Mesodermal cell (in vitro differentiated cells): ENCODE measurements around the gene KRT14.
"Not testable (repeated sequence)": the region's sequence is repeated elsewhere in the genome, so short reads cannot be mapped to it uniquely, and the experiment has no call there.

Experiments used
- H3K27ac ChIP-seq: 2 replicates; pipeline ENCODE4 v1.7.0; 2013; ENCODE audit warnings: mild to moderate bottlenecking, low read depth, low read length, moderate library complexity; ENCODE audit not compliant: severe bottlenecking
- H3K36me3 ChIP-seq: 2 replicates; pipeline ENCODE4 v1.7.1; 2013; ENCODE audit warnings: mild to moderate bottlenecking, low read length, moderate library complexity; ENCODE audit not compliant: control insufficient read depth, insufficient read depth
- H3K4me1 ChIP-seq: one replicate; pipeline ENCODE4 v1.7.1; 2013; ENCODE audit warnings: mild to moderate bottlenecking, low read length; ENCODE audit not compliant: insufficient read depth, control insufficient read depth, poor library complexity, severe bottlenecking
- H3K4me3 ChIP-seq: 2 replicates; pipeline ENCODE4 v1.7.0; 2013; ENCODE audit warnings: low read length, control low read depth, mild to moderate bottlenecking; ENCODE audit not compliant: insufficient read depth, poor library complexity, severe bottlenecking; ENCODE audit errors: extremely low read depth
- H3K9me3 ChIP-seq: 2 replicates; pipeline ENCODE4 v1.7.1; 2013; ENCODE audit warnings: mild to moderate bottlenecking, low read length, moderate library complexity; ENCODE audit not compliant: control insufficient read depth
- WGBS, 2 experiments: methylation state at CpG; one replicate each; pipeline ENCODE4 v1.1.5; 2013; ENCODE audit warnings: missing lambda C conversion rate in 2 of 2; ENCODE audit not compliant: insufficient coverage in 2 of 2; 5-methylcytosine and 5-hydroxymethylcytosine counted together

The KRT14 gene

DNA sequence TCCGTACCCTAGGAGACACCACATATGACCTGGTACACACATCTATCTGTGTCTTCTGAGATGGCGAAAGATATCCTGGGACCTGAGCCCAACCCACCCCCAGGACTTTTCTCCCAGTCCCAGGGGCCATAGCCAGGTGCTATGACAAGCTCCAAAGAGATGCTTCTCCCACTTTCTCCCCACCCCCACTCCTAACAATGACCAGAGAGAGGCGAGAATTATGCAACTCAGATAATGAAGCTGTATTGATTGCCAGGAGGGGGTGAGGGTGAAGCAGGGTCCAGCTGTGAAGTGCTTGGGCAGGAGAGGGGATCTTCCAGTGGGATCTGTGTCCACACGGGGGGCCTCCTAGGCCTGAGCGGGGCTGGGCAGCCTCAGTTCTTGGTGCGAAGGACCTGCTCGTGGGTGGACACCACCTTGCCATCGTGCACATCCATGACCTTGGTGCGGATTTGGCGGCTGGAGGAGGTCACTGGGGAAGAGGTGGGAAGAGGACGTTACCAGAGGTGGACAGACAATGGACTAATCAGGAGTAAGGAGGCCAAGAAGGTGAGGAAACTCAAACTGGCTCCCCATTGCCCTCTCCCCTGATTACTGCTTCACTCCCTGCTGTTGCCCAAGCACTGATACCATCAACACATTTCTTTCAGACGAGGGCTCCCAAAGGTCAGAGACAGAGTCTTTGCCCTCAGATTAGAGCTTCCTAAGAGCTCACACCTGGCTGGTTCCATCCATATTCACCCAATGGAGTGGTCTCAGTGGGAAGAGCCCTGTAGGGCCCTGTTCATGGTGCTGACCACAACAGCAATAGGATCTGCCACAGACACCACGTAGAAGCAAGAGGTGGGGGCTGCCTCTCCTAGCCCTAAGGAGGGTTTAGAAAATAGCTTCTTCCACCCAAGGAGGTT is 4.4 kb downstream of the KRT14 start:
- H3K36me3 ChIP-seq, H3K4me1 ChIP-seq, H3K9me3 ChIP-seq, H3K27ac ChIP-seq, H3K4me3 ChIP-seq: not testable (repeated sequence)
- WGBS, 2 experiments = 93 to 96% methylated on average over 4 to 9 of the region's 13 CpGs

DNA sequence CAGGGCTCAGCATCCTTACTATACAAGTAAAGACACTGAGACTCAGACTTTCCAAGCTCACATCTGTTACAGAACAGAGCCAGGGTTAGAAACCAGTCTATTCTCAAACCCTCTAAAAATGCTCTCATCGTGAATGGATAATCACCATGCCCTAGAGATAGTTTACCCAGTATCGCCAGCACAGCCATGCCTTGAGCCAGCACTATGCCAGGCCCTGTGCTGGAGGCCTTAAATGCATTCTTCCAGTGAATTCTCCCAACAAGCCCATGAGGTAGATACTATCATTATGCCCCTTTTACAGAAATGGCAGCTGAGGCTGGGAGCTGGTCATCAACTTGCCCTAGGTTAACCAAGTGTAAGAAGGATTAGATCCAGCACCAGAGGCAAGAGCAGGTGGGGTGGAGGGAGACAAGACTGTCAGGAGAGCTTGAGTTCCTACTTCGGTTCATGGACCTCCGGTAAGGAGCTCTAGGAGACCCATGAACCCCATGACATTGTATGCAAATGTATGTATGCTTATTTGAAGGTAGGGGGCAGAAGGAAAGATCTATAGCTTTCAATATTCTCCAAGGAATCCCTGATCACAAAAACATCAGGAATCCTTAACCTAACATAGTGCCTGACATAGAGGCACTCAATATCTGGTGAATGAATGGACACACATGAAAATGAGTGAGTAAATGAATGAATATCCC is 5.2 kb downstream of the KRT14 start:
- H3K27ac ChIP-seq = no peak overlapping the region
- peaks cover 2% of the 10 kb centered on the region for H3K4me1 ChIP-seq
- WGBS, 2 experiments = 92 to 100% methylated on average over 3 to 4 of the region's 4 CpGs
- H3K4me3 ChIP-seq = no peak overlapping the region
- H3K9me3 ChIP-seq = no peaks in the 10 kb centered on the region
- H3K36me3 ChIP-seq = no peaks in the 10 kb centered on the region

DNA sequence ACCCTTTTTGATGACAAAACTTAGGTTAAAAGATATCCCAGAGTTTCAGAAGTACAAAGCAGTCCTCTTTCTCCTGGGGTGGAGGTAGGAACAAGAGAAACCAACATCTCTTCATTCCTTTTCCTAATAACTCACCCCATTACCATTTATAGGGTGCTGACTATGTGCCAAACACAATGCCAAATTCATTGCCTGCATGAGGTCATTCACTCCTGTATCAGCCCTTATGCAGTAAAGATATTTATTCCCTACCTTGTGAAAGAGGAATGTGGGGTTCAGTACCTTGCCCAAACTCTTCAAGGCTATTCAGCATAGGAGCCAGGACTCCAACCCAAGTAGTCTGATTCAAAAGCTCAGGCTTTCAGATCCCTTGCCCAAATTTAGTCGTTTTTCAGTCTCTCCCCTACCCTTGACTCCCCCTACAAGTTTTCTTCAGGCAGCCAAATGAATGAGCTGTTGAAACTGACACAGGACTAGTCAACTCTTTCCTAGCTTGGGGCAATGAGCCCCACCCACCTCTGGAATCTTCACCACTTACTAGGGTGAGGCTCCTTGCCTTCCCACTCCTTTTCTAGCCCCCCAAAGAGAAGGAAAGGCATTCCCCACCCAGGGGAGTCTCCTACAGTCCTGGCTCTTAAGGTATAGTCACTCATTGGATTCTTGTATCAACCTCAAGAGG is 5.9 kb downstream of the KRT14 start:
- Histone ChIP-seq H3K36me3 (no peaks in the 10 kb centered on the region), H3K27ac (no peak overlapping the region), H3K4me1 (peaks cover 2% of the 10 kb centered on the region), H3K4me3 (no peak overlapping the region), H3K9me3 (no peaks in the 10 kb centered on the region)
- WGBS, 2 experiments = 45 to 57% methylated on average over 1 of the region's 1 CpG

DNA sequence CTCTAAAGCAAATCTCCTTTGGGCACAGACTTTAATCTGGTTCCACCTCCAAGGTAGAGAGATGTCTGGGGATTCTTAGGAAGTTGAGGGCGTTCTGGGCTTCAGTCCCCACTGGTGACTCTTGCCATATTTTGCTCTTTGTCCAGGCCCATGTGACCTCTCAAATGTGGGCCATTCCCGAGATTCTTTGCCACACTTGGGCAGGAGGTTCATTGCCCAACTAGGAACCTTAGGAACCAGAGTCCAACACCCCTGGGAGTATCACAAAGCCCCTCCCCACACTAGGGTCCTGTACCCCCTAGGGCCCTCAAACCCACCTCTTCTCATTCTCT is 6.5 kb downstream of the KRT14 start:
- Histone ChIP-seq H3K4me3 (no peak overlapping the region), H3K36me3 (no peaks in the 10 kb centered on the region), H3K4me1 (peaks cover 2% of the 10 kb centered on the region), H3K9me3 (no peaks in the 10 kb centered on the region), H3K27ac (no peak overlapping the region)
- WGBS, 2 experiments = 85 to 92% methylated on average over 2 of the region's 2 CpGs

DNA sequence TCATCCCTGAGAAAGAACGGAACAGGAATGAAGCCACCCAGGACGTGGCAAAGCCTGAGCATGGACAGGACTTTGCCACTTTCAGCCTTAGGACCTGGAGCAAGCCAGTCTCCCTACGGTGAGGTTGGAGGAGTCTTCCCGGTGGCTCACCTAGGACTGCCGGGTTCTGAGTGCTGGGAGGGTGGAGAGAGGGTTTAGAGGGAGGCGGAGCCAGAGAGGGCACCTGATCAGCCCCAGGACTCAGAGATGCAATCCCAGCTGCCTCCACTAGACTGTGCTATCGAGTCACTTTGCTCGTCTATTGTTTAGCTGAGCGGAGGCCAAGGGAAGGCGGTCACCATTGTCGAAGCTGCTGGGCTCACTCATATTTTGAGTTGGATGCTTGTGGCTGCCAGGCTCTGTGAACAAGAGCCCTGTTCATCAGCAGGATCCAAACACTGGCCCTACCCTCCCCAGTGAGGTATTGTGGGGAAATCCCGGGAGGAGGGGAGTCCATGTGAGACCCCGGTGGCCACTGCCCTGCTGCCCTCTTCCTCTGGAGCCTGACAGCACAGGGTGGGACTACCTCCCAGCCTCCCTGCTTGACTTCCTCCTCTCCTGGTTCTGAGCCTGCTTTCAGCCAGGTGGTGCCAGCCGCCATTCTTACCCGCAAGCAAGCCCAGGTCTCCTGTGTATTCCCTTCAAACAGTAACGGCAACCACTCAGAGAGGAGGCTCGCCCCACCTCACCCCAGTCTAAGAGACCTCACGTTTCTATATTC is 7.0 kb downstream of the KRT14 start:
- Histone ChIP-seq H3K36me3 (no peaks in the 10 kb centered on the region), H3K27ac (no peak overlapping the region), H3K4me3 (no peak overlapping the region), H3K4me1 (peaks cover 2% of the 10 kb centered on the region), H3K9me3 (no peaks in the 10 kb centered on the region)
- WGBS, 2 experiments = 46 to 51% methylated on average over 13 to 17 of the region's 18 CpGs

DNA sequence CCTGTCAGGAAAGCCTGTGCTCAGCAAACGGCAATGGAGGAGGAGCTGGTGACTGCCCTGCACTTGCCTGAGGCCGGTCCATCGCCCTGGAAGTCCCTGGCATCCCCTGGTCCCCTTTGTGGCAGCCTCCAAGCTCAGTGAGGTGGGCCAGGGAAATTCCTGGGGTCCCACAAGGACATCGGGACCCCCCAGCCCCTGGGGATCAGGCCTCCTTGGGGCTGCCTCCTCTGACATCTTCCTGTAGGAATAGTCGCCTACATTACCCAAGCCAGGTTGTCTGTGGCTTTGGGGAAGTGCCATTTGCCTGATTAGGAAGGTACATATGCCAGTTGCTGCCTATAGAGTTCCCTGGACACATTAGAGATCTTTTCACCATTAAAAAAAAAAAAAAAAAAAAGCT is 7.7 kb downstream of the KRT14 start:
- 78 to 90% methylated on average over 4 of the region's 5 CpGs for WGBS, 2 experiments
- H3K27ac ChIP-seq = no peak overlapping the region
- no peaks in the 10 kb centered on the region for H3K36me3 ChIP-seq
- H3K9me3 ChIP-seq = no peaks in the 10 kb centered on the region
- peaks cover 2% of the 10 kb centered on the region for H3K4me1 ChIP-seq
- H3K4me3 ChIP-seq = no peak overlapping the region

DNA sequence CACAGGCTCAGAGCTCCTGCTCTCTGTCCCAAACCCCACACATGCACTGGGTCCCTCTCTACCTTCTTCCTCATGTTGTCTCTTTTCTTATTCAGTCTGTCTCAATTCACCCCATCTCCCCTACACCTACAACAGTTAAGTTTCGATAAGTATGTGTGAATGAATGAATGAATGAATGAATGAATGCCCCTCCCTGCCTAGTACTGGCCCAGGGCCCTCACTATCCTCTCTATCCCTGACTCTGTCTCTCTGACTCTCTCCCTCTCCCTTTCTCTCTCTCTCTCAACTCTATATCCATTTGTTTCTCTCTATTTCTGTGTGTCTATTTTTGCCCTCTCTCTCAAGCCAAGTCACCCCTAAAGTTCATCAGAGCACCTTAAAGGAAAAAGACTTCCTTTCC is 8.2 kb downstream of the KRT14 start:
- H3K4me3 ChIP-seq = no peak overlapping the region
- H3K4me1 ChIP-seq = peaks cover 2% of the 10 kb centered on the region
- WGBS, 2 experiments = no CpG with 5 or more reads among the region's 1 CpG
- no peaks in the 10 kb centered on the region for H3K36me3 ChIP-seq
- H3K27ac ChIP-seq = no peak overlapping the region
- no peaks in the 10 kb centered on the region for H3K9me3 ChIP-seq

DNA sequence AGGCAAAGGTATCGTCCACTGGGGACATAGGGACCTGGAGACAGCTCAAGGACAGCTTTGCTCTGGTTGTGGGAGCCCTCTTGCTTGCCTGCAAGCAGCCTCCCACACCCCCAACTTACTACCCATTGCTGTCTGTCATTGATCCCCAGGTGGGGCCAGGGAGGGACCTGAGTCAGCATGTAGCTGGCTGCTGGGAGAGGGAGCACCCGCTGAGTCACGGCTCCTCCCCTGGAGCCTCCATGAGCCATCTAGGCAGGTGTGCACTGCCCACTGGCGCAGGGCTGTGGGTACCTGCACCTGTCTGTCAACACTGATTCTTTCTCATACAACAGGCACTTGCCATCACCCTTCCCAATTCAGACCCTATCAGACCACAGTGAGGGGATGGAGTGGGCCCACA is 10.0 kb downstream of the KRT14 start:
- not testable (repeated sequence) for H3K4me3 ChIP-seq, H3K9me3 ChIP-seq, H3K4me1 ChIP-seq, H3K27ac ChIP-seq, H3K36me3 ChIP-seq
- WGBS, 2 experiments = 75% methylated on average over 4 of the region's 4 CpGs; no CpG with 5 or more reads in 1 of the 2 experiments

DNA sequence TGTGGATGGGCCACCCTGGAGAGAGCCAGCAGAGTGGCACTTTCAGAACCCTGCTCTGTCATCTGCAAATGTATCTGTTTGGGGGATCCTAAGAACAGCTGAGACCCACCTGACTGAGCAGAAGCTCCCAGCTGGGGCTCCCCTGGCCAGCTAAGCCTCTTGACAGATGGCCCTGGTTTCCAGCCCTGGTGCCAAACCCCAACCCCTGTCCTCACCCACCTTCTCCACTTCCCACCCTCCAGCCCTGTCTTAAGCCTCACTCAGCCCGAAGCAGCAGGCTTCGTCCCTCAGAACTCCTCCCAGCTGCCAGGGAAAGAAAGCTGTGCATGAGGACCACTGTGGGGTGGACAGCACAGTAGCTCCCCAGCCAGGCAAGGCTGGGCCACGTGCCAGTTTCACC is 11.4 kb downstream of the KRT14 start:
- H3K4me3 ChIP-seq = no peak overlapping the region
- H3K4me1 ChIP-seq = peaks cover 2% of the 10 kb centered on the region
- no peaks in the 10 kb centered on the region for H3K9me3 ChIP-seq
- H3K36me3 ChIP-seq = no peaks in the 10 kb centered on the region
- WGBS, 2 experiments = 68 to 81% methylated on average over 3 of the region's 3 CpGs
- no peak overlapping the region for H3K27ac ChIP-seq

DNA sequence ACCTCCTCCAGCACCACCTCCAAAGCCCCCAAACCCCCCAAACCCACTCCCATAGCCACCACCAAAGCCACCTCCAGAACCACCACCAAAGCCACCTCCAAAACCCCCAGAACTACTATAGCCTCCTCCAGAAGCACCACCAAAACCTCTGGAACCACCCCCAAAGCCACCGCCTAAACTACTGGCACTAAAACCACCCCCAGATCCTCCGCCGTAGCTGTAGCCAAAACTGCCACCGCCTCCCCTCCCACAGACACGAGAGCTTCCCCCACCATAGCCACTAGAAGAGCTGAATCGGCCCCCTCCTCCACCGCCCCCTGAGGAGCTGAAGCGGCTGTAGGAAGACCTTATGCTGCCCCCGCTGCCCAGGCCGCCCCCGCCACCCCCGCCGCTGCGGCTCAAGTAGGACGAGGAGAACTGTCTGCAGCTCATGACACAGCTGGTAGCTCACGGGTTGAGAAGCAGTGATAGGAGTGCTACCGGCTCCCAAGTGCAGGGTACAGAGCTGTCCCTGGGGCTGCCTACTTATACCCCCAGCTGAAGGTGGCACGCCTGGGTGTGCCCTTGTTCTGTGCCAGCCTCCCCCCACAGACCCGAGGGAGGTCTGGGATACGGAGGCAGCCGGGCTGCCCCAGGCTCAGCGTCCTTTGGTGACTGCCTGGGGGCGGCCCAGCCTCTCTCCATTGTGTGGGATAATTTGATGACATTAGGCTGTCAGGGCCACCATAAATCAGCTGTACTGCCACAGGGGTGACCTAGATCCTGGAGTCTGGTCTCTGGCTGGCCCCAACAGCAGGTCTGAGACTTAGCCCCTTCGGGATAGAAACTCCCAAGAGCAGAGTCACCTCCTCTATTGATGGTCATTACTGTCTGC is 14.9 kb downstream of the KRT14 start, which contains the start of gene KRT9:
Gene KRT9 (minus strand): TSS at position 499 of the 874 bp plus-strand sequence. CDS start 67 bp downstream, at position 432.
- H3K4me1 ChIP-seq = no peaks in the 10 kb centered on the region
- no peaks in the 10 kb centered on the region for H3K9me3 ChIP-seq
- WGBS, 2 experiments = 80 to 82% methylated on average over 15 to 16 of the region's 24 CpGs
- H3K4me3 ChIP-seq = no peak within 1 kb of the TSS
- no peak within 1 kb of the TSS for H3K27ac ChIP-seq
- H3K36me3 ChIP-seq = no peaks in the 10 kb centered on the region
